Hepatocyte (in vitro differentiated cells): ENCODE results near the gene GJB5. TPM values are rescaled to one million over a fixed set of nuclear protein-coding genes. Genes with fewer than 3 reads are reported as not detected.

Experiments
- DNase-seq: peaks from one replicate; pipeline ENCODE4 v3.0.0-alpha.2; 2016; ENCODE audit warnings: low spot score
- H2AFZ ChIP-seq: fragments of 200-600 bp; sonication (generic); 2 replicates; pipeline ENCODE4 v1.6.0; 2016; ENCODE audit warnings: antibody characterized with exemption, mild to moderate bottlenecking
- H3K27ac ChIP-seq: fragments of 200-600 bp; sonication (generic); 2 replicates; pipeline ENCODE4 v1.5.1; 2016; ENCODE audit warnings: mild to moderate bottlenecking
- H3K27me3 ChIP-seq: fragments of 200-600 bp; sonication (generic); 2 replicates; pipeline ENCODE4 v1.6.1; 2016
- H3K36me3 ChIP-seq: fragments of 200-600 bp; sonication (generic); replicated peaks from 2 replicates; pipeline ENCODE4 v1.5.1; 2016; ENCODE audit warnings: low read depth; ENCODE audit not compliant: insufficient read depth
- H3K4me1 ChIP-seq: fragments of 200-600 bp; sonication (generic); 2 replicates; pipeline ENCODE4 v1.5.1; 2016; ENCODE audit warnings: mild to moderate bottlenecking, moderate library complexity; ENCODE audit not compliant: insufficient read depth
- H3K4me2 ChIP-seq: fragments of 200-600 bp; sonication (generic); 2 replicates; pipeline ENCODE4 v1.6.0; 2016
- H3K4me3 ChIP-seq: fragments of 200-600 bp; sonication (generic); 2 replicates; pipeline ENCODE4 v1.5.1; 2016; ENCODE audit warnings: mild to moderate bottlenecking
- H3K79me2 ChIP-seq: fragments of 200-600 bp; sonication (generic); 2 replicates; pipeline ENCODE4 v1.6.0; 2017; ENCODE audit warnings: mild to moderate bottlenecking
- H3K9me2 ChIP-seq: fragments of 200-600 bp; sonication (generic); replicated peaks from 2 replicates; pipeline ENCODE4 v1.6.0; 2017; ENCODE audit warnings: mild to moderate bottlenecking; ENCODE audit not compliant: insufficient read depth
- H3K9me3 ChIP-seq: fragments of 200-600 bp; sonication (generic); 2 replicates; pipeline ENCODE4 v1.5.1; 2016; ENCODE audit warnings: low read depth, mild to moderate bottlenecking
- H4K20me1 ChIP-seq: fragments of 200-600 bp; sonication (generic); 2 replicates; pipeline ENCODE4 v1.6.0; 2016; ENCODE audit warnings: mild to moderate bottlenecking; ENCODE audit not compliant: insufficient read depth, poor library complexity, severe bottlenecking
- CTCF ChIP-seq: fragments of 200-600 bp; sonication (generic); IDR thresholded peaks from 2 replicates; pipeline ENCODE4 v1.5.1; 2016; ENCODE audit warnings: antibody characterized with exemption, mild to moderate bottlenecking; ENCODE audit not compliant: poor library complexity
- EZH2 ChIP-seq: fragments of 200-600 bp; sonication (generic); IDR thresholded peaks from 2 replicates; pipeline ENCODE4 v1.6.1; 2016; ENCODE audit warnings: antibody characterized with exemption, mild to moderate bottlenecking, borderline replicate concordance
- EZH2phosphoT487 ChIP-seq: fragments of 200-600 bp; sonication (generic); IDR thresholded peaks from one replicate; pipeline ENCODE4 v1.6.1; 2018; ENCODE audit warnings: antibody characterized with exemption, mild to moderate bottlenecking, low read depth, moderate library complexity; ENCODE audit not compliant: unreplicated experiment, severe bottlenecking
- WGBS: methylation state at CpG from one replicate; pipeline ENCODE4 v1.1.6; 2016; ENCODE audit warnings: low lambda C conversion rate; ENCODE audit errors: missing lambda C conversion rate; 5-methylcytosine and 5-hydroxymethylcytosine counted together
- polyA plus RNA-seq: library from polyadenylated mRNA; unstranded; fragments of >200 nt; fragmentation: Nextera tagmentation; extraction: Ambion mirVana; gene quantifications from 2 replicates; pipeline ENCODE4 v1.2.1, GENCODE V29; 2016
- total RNA-seq: library from RNA; depleted of rRNA; stranded (reverse); fragments of >200 nt; gene quantifications from 2 replicates; pipeline ENCODE4 v1.2.3, GENCODE V29; 2014

The GJB5 gene
- total and polyA plus RNA-seq, 2 experiments from 2014 or later: 0.80 to 0.85 TPM

GRCh38 chr1:34792424-34792823, 37.6 kb downstream of the GJB5 start:
- H2AFZ ChIP-seq: no peak overlapping the region
- H3K9me3 ChIP-seq: no peaks in the 10 kb centered on the region
- no peak overlapping the region for H3K27ac ChIP-seq
- H3K4me1 ChIP-seq: no peaks in the 10 kb centered on the region
- no peak for DNase-seq
- H3K79me2 ChIP-seq: no peaks in the 10 kb centered on the region
- peak overlapping the region; percentile 75 for H3K4me2 ChIP-seq
- H4K20me1 ChIP-seq: no peaks in the 10 kb centered on the region
- 70% methylated on average over 10 of the region's 10 CpGs for WGBS
- H3K36me3 ChIP-seq: no peaks in the 10 kb centered on the region
- H3K27me3 ChIP-seq: peaks cover 22% of the 10 kb centered on the region
- TF ChIP-seq EZH2: peak; percentile 49
- TF ChIP-seq CTCF: no peak
- no peak overlapping the region for H3K4me3 ChIP-seq
- H3K9me2 ChIP-seq: no peaks in the 10 kb centered on the region

DNA sequence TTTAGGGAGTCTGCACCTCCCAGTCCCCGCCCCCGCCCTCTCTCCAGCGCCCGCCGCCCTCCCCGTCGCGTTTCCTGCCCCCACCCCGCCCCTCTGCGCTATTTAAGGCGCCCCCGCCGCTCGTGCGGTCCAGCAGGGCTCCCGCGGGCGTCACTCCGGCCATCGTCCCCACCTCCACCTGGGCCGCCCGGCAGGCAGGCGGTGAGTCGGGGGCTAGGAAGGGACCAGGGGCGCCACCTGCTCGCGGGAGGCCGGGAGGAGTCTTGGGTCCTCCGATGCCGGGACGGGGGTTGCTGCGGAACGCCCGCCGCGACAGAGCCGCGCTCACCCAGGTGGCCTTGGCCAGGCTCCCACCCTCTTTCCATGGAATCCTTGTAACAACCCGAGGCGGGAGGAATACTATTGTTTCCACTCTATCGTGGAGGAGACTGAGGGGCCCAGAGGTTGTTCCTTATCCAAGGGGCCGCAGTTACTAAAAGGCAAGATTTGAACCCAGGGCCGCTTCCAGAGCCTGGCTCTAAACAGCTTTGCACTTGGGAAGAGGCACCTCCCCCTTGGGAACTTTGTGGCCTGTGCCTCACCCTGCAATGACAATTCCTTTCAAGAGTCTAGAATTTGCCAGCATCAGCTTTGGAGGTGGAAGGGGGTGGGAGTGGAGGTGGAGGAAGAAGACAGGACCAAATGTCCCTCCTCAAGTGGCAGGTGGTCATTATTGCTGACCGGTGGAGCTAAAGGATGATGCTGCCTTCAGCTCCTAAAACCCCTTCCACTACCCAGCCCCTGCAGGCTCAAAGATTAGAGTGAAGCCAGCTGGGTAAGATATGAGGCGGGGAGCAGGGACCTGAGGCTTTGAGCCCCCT, 38.3 kb downstream of the GJB5 start, which contains the start of gene GJA4:
GJA4 (plus strand) TSS at position 132 of the 860 bp plus-strand sequence. CDS start 1,215 bp downstream, outside the sequence.
- DNase-seq: no peak
- TF ChIP-seq EZH2phosphoT487 (no peak), EZH2 (peak; percentile 37)
- no peak within 1 kb of the TSS for H3K27ac ChIP-seq
- no peaks in the 10 kb centered on the region for H4K20me1 ChIP-seq
- no peak within 1 kb of the TSS for H3K4me3 ChIP-seq
- H3K27me3 ChIP-seq: peaks cover 22% of the 10 kb centered on the region
- no peaks in the 10 kb centered on the region for H3K79me2 ChIP-seq
- no peaks in the 10 kb centered on the region for H3K9me2 ChIP-seq
- 15% methylated on average over 38 of the region's 45 CpGs for WGBS
- no peaks in the 10 kb centered on the region for H3K4me1 ChIP-seq
- no peaks in the 10 kb centered on the region for H3K9me3 ChIP-seq
- H2AFZ ChIP-seq: no peak within 1 kb of the TSS
- no peaks in the 10 kb centered on the region for H3K36me3 ChIP-seq
- H3K4me2 ChIP-seq: peak within 1 kb of the TSS; percentile 75

DNA sequence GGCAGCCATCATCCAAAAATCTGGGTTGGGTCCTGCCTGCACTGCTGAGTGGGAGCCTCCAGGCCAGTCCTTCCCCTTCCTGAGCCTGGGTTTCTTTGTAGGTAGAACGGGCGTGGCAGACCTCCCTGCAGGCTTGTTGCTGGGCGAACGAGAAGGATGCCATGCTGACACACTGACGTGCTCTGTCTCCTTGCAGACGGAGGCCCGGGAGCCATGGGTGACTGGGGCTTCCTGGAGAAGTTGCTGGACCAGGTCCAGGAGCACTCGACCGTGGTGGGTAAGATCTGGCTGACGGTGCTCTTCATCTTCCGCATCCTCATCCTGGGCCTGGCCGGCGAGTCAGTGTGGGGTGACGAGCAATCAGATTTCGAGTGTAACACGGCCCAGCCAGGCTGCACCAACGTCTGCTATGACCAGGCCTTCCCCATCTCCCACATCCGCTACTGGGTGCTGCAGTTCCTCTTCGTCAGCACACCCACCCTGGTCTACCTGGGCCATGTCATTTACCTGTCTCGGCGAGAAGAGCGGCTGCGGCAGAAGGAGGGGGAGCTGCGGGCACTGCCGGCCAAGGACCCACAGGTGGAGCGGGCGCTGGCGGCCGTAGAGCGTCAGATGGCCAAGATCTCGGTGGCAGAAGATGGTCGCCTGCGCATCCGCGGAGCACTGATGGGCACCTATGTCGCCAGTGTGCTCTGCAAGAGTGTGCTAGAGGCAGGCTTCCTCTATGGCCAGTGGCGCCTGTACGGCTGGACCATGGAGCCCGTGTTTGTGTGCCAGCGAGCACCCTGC, 39.3 kb downstream of the GJB5 start:
- 96% methylated on average over 40 of the region's 40 CpGs for WGBS
- Histone ChIP-seq H3K36me3 (no peaks in the 10 kb centered on the region), H3K27ac (no peak overlapping the region), H4K20me1 (no peaks in the 10 kb centered on the region), H3K4me2 (no peak overlapping the region), H3K9me2 (no peaks in the 10 kb centered on the region), H3K4me3 (no peak overlapping the region), H3K9me3 (no peaks in the 10 kb centered on the region), H2AFZ (no peak overlapping the region), H3K4me1 (no peaks in the 10 kb centered on the region), H3K79me2 (no peaks in the 10 kb centered on the region), H3K27me3 (peaks cover 22% of the 10 kb centered on the region)
- TF ChIP-seq EZH2phosphoT487 (no peak), EZH2 (no peak), CTCF (no peak)
- no peak for DNase-seq

DNA sequence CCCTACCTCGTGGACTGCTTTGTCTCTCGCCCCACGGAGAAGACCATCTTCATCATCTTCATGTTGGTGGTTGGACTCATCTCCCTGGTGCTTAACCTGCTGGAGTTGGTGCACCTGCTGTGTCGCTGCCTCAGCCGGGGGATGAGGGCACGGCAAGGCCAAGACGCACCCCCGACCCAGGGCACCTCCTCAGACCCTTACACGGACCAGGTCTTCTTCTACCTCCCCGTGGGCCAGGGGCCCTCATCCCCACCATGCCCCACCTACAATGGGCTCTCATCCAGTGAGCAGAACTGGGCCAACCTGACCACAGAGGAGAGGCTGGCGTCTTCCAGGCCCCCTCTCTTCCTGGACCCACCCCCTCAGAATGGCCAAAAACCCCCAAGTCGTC, 39.9 kb downstream of the GJB5 start:
- no peak for DNase-seq
- Histone ChIP-seq H3K27ac (no peak overlapping the region), H3K27me3 (peaks cover 22% of the 10 kb centered on the region), H3K9me2 (no peaks in the 10 kb centered on the region), H3K36me3 (no peaks in the 10 kb centered on the region), H2AFZ (no peak overlapping the region), H3K79me2 (no peaks in the 10 kb centered on the region), H3K4me3 (no peak overlapping the region), H4K20me1 (no peaks in the 10 kb centered on the region), H3K4me2 (no peak overlapping the region), H3K4me1 (no peaks in the 10 kb centered on the region), H3K9me3 (no peaks in the 10 kb centered on the region)
- 93% methylated on average over 12 of the region's 12 CpGs for WGBS
- TF ChIP-seq EZH2 (no peak), EZH2phosphoT487 (no peak), CTCF (no peak)
